BLaER1 treated with 17β-estradiol and CSF1 and Interleukin-3, amounts not matched to agents 10 nM and 100 nM (cell line): ENCODE data around the gene RNF144A.

Experiments
- H3K27ac ChIP-seq, 11 experiments: shearing (Covaris generic); formaldehyde crosslinking; 2 replicates each; pipeline ENCODE4 v1.8.1; 2022
- H3K27me3 ChIP-seq, 11 experiments: shearing (Covaris generic); formaldehyde crosslinking; 2 replicates each; pipeline ENCODE4 v1.8.1; 2022
- H3K36me3 ChIP-seq, 11 experiments: shearing (Covaris generic); formaldehyde crosslinking; 2 replicates each; pipeline ENCODE4 v1.8.1; 2022
- H3K4me1 ChIP-seq, 10 experiments: shearing (Covaris generic); formaldehyde crosslinking; 2 replicates each; pipeline ENCODE4 v1.8.1; 2022
- H3K4me2 ChIP-seq, 11 experiments: shearing (Covaris generic); formaldehyde crosslinking; 2 replicates each; pipeline ENCODE4 v1.8.1; 2022
- H3K4me3 ChIP-seq, 10 experiments: shearing (Covaris generic); formaldehyde crosslinking; 2 replicates each; pipeline ENCODE4 v1.8.1; 2022
- H3K9ac ChIP-seq, 11 experiments: shearing (Covaris generic); formaldehyde crosslinking; 2 replicates each; pipeline ENCODE4 v1.8.1; 2022
- H3K9me3 ChIP-seq, 11 experiments: shearing (Covaris generic); formaldehyde crosslinking; replicated peaks in 1 of 11; 2 replicates each; pipeline ENCODE4 v1.8.1; 2022
- H4K20me1 ChIP-seq, 11 experiments: shearing (Covaris generic); formaldehyde crosslinking; 2 replicates each; pipeline ENCODE4 v1.8.1; 2022
- Cebpa-rat ChIP-seq, 11 experiments: shearing (Covaris generic); IDR thresholded peaks; 2 replicates each; pipeline ENCODE4 v1.8.1; 2022

Gene RNF144A

DNA sequence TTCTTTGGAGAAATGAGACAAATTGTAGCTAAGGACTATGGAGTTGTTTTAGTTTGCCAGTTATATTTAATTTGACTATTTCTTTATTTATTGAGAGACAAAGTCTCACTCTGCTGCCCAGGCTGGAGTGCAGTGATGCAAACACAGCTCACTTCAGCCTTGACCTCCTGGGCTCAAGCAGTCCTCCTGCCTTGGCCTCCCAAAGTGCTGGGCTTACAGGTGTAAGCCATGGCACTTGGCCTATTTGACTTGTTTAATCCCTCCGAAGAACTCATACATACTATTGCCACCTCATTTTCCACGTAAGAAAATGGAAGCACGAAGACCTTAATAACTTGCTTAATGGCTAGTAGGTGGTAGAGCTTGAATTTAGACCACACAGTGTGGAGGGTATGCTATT, 988 bp upstream of the RNF144A start:
- H3K9me3 ChIP-seq = 0 out of 22 replicates have a peak, but pooled peaks cover 0 to 4% (median 0%) of the 10 kb centered on the region in 11 experiments
- no peak overlapping the region for H3K4me2 ChIP-seq
- no peak overlapping the region for H3K9ac ChIP-seq
- peaks cover 19 to 36% (median 29%) of the 10 kb centered on the region in 10 experiments for H3K4me1 ChIP-seq
- peaks cover 0 to 10% (median 0%) of the 10 kb centered on the region in 11 experiments; a peak in 3 of 22 replicates for H4K20me1 ChIP-seq
- H3K4me3 ChIP-seq = no peak overlapping the region
- TF ChIP-seq Cebpa-rat (IDR thresholded peaks at IDR 0.05) = no peak
- peaks cover 0 to 29% (median 3%) of the 10 kb centered on the region in 11 experiments; a peak in 9 of 22 replicates for H3K27me3 ChIP-seq
- no peaks in the 10 kb centered on the region for H3K36me3 ChIP-seq
- H3K27ac ChIP-seq = no peak overlapping the region

DNA sequence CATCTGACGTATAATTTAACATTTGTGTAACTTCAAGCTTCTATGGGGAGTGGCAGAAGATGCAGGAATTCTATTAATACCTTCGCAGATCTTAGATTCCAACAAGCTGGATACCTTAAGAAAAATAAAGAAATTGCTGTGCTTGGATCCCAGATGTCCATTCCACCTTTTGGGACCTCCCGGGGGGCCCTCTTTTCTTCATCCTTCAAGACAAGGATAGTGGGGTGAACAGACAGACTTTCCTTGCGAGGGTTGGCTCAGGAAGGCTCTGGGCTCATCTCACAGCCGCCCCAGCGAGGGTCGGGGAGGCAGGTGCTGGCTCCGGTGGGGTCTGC, 509 bp upstream of the RNF144A start:
- Histone ChIP-seq H3K36me3 (no peaks in the 10 kb centered on the region), H3K4me2 (peak overlapping the region; percentile 89 to 100 (median 100)), H3K27me3 (peaks cover 0 to 29% (median 3%) of the 10 kb centered on the region in 11 experiments; a peak in 9 of 22 replicates), H3K9me3 (0 out of 22 replicates have a peak, but pooled peaks cover 0 to 4% (median 0%) of the 10 kb centered on the region in 11 experiments), H3K9ac (peak overlapping the region in 9 of 11 experiments; percentile 78 to 91 (median 87); a peak in 10 of 22 replicates), H3K27ac (no peak overlapping the region), H3K4me3 (peak overlapping the region in 9 of 10 experiments; percentile 80 to 91 (median 86); a peak in 10 of 20 replicates), H3K4me1 (peaks cover 16 to 37% (median 26%) of the 10 kb centered on the region in 10 experiments; a peak in 18 of 20 replicates), H4K20me1 (peaks cover 0 to 10% (median 0%) of the 10 kb centered on the region in 11 experiments; a peak in 4 of 22 replicates)
- TF ChIP-seq Cebpa-rat (IDR thresholded peaks at IDR 0.05) = no peak

DNA sequence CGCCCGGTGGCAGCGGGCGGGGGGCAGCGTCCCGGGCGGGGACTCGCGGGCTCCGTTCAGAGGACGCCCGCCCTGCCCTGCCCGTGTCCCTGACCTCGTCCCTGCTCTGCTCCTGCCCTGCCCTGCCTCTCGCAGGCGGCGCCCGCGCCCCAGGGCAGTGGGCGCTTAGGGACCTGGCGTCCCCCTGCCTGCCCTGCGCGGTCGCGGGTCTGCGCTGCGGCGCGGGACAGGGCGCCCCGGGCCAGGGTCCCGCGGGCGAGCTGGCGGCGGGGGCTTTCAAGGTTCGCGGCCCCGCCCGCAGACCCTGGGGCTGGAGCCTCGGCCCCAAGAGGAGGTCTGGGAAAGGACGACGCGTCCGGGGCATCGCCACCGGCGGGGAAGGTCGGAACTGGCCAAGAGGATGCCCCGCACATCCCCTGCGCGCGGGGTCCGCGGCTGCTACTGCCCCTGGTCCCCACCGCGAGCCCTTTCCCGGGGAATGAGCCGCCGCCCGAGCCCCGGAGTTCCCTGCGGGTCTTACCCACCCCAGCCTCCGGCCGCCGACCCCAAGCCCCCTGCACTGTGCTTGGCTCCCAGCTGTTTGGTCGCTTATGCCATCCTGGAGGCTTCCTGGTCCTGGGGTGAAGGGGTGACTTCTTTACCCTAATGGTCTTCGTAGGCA, 679 bp downstream of the RNF144A start:
- Histone ChIP-seq H3K27me3 (peaks cover 0 to 29% (median 3%) of the 10 kb centered on the region in 11 experiments; a peak in 9 of 22 replicates), H3K9me3 (0 out of 22 replicates have a peak, but pooled peaks cover 0 to 4% (median 0%) of the 10 kb centered on the region in 11 experiments), H3K36me3 (no peaks in the 10 kb centered on the region), H3K4me3 (peak overlapping the region; percentile 80 to 91 (median 86)), H3K9ac (peak overlapping the region; percentile 78 to 91 (median 85)), H3K4me2 (peak overlapping the region; percentile 89 to 100 (median 100)), H3K4me1 (peaks cover 16 to 49% (median 37%) of the 10 kb centered on the region in 10 experiments; a peak in 18 of 20 replicates), H3K27ac (peak overlapping the region in 10 of 11 experiments; percentile 50 to 81 (median 78); a peak in 20 of 22 replicates), H4K20me1 (peaks cover 0 to 10% (median 0%) of the 10 kb centered on the region in 11 experiments; a peak in 4 of 22 replicates)
- TF ChIP-seq Cebpa-rat (IDR thresholded peaks at IDR 0.05) = no peak

DNA sequence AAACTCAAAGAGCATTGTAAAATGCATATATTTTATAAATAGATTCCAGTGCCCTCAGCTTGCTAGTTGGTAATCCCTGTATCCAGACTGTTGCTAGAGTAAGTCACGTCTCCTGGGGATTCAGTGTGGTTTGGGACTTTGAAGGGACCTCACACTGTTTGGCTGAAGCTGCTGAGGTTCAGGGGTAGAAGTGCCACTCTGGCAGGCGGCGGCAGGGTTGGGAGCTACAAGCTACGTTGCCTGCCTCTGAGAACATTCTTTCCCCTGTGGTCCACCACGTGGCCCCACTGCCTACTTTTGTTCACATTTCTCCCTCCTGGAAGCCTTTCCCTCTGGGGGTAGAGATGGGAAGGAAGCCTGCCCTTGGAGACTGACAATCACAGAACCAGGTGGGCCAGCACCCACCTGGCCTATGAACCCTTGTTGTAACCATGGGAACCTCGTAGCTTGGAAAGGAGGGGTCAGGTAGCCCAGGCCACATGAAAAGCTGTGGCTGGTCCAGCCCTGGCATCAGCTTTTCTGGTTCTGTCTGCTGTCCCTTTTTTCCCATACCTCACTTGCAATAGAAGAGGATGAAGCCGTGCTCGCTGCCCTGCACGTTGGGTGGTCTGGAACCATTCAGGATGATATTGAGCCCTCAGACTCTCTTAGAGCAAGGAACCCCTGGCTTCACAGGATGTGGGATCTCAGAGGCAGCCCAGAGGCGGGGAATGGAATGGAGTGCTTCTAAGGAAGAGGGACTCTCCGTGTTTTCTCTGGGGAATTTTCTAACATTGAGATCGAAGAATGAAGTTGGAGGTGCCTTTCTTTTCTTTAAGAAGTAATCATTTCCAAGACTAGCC, 2.9 kb downstream of the RNF144A start:
- TF ChIP-seq Cebpa-rat (IDR thresholded peaks at IDR 0.05) = no peak
- Histone ChIP-seq H3K9me3 (0 out of 22 replicates have a peak, but pooled peaks cover 0 to 4% (median 0%) of the 10 kb centered on the region in 11 experiments), H3K27me3 (peaks cover 0 to 29% (median 3%) of the 10 kb centered on the region in 11 experiments; a peak in 9 of 22 replicates), H3K27ac (0 out of 22 replicates have a peak overlapping the region, but pooled peaks of 1 of the 11 experiments have one; percentile 16), H3K4me3 (no peak overlapping the region), H3K36me3 (no peaks in the 10 kb centered on the region), H3K4me1 (peaks cover 25 to 71% (median 57%) of the 10 kb centered on the region in 10 experiments), H3K9ac (no peak overlapping the region; a peak in 2 of 22 replicates), H4K20me1 (peaks cover 0 to 10% (median 0%) of the 10 kb centered on the region in 11 experiments; a peak in 5 of 22 replicates), H3K4me2 (peak overlapping the region; percentile 34 to 100 (median 100); a peak in 21 of 22 replicates)

DNA sequence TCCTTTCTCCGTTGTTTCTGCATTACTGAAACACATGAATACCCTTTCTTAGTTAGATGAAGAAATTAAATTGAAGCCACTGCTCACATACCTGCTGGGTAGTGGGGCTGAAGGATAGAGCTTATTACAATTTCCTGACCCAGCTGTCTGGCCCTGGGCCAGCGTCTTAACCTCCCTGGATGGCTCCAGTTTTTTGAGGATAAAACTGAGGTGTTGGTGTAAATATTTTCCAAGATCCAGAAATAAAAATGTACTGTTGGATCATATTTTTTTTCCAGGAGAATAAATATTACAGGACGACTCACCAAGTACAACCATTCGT, 3.5 kb downstream of the RNF144A start:
- Histone ChIP-seq H3K27me3 (peaks cover 0 to 29% (median 3%) of the 10 kb centered on the region in 11 experiments; a peak in 9 of 22 replicates), H3K27ac (no peak overlapping the region), H3K9ac (no peak overlapping the region), H3K4me1 (peaks cover 25 to 77% (median 63%) of the 10 kb centered on the region in 10 experiments), H3K4me2 (peak overlapping the region in 6 of 11 experiments; percentile 89 to 100 (median 100); a peak in 9 of 22 replicates), H3K9me3 (0 out of 22 replicates have a peak, but pooled peaks cover 0 to 4% (median 0%) of the 10 kb centered on the region in 11 experiments), H4K20me1 (peaks cover 0 to 10% (median 0%) of the 10 kb centered on the region in 11 experiments; a peak in 5 of 22 replicates), H3K36me3 (no peaks in the 10 kb centered on the region), H3K4me3 (no peak overlapping the region)
- no peak for TF ChIP-seq Cebpa-rat (IDR thresholded peaks at IDR 0.05)

- H3K27me3 ChIP-seq = peaks cover 0 to 27% (median 3%) of the 10 kb centered on the region in 11 experiments; a peak in 9 of 22 replicates
- TF ChIP-seq Cebpa-rat (IDR thresholded peaks at IDR 0.05) = no peak
- peaks cover 25 to 84% (median 70%) of the 10 kb centered on the region in 10 experiments for H3K4me1 ChIP-seq
- H3K9me3 ChIP-seq = 0 out of 22 replicates have a peak, but pooled peaks cover 0 to 4% (median 0%) of the 10 kb centered on the region in 11 experiments
- no peak overlapping the region for H3K4me3 ChIP-seq
- H3K36me3 ChIP-seq = no peaks in the 10 kb centered on the region
- peak overlapping the region in 5 of 11 experiments; percentile 13 to 81 (median 20); a peak in 3 of 22 replicates for H3K4me2 ChIP-seq
- H4K20me1 ChIP-seq = peaks cover 0 to 10% (median 0%) of the 10 kb centered on the region in 11 experiments; a peak in 5 of 22 replicates
- H3K27ac ChIP-seq = no peak overlapping the region
- peak overlapping the region in 1 of 11 experiments; percentile 8; a peak in 1 of 22 replicates for H3K9ac ChIP-seq
These were observed 4.2 kb downstream of the RNF144A start for GRCh38 chr2:6921321-6921922.

DNA sequence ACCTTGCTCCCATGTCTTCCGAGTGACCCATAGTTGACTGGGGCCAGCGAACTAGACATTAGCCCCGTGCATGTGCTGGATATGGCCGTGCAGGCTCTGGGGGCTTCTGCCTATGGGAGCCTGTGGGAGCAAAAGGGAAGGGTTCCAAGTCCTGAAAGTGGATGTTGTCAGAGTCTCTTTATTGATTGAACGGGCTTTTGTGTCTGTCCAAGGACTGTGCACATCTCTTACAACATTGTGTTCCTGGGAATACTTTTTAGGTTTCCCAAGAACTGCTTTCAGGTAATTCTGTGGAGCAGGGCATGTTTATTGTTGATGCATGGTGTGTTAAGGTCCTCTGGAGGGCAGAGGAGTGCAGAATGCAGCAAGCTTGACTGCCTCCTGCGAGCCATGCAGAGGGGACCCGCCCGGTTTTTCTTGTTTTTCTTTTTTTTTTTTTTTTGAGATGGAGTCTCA, 5.0 kb downstream of the RNF144A start:
- no peak for TF ChIP-seq Cebpa-rat (IDR thresholded peaks at IDR 0.05)
- Histone ChIP-seq H3K36me3 (peaks cover 0 to under 1% (median 0%) of the 10 kb centered on the region in 11 experiments; a peak in 1 of 22 replicates), H3K27ac (no peak overlapping the region), H3K27me3 (peaks cover 0 to 23% (median 3%) of the 10 kb centered on the region in 11 experiments; a peak in 9 of 22 replicates), H3K4me1 (peaks cover 25 to 86% (median 73%) of the 10 kb centered on the region in 10 experiments), H4K20me1 (peaks cover 0 to 10% (median 0%) of the 10 kb centered on the region in 11 experiments; a peak in 5 of 22 replicates), H3K4me2 (peak overlapping the region in 6 of 11 experiments; percentile 13 to 81 (median 29); a peak in 7 of 22 replicates), H3K9ac (no peak overlapping the region), H3K9me3 (peaks cover 0 to 7% (median under 1%) of the 10 kb centered on the region in 11 experiments; a peak in 4 of 22 replicates), H3K4me3 (no peak overlapping the region)
